ENCODE results near the gene ICE2. TPM values are rescaled to one million over a fixed set of nuclear protein-coding genes. Genes with fewer than 3 reads are reported as not detected.

ICE2 gene
- total and polyA plus RNA-seq, 2 of the 8 experiments (the other 6 are each of a cell fraction or from before 2014, with no cell fraction given): 40.0 to 87.3 TPM

DNA sequence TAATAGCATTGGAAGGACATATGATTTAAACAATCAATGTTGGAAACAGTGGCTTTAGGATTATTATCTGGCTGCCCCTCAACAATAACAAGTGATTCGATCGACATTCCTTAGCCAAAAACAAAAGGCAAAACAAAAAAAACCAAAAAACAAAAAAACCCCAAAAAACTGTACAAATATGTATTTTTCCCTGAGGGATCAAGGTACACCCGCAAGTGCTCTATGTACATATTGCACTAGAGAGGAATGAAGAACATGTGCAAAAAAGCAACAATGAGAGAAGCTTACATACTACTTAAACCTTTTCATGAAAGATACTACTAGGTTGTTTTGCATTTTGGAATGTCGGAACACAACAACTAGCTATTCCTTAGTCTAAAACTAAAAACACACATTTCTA, 14.2 kb upstream of the ICE2 start (continued):
- TF ChIP-seq, protein P1, sequence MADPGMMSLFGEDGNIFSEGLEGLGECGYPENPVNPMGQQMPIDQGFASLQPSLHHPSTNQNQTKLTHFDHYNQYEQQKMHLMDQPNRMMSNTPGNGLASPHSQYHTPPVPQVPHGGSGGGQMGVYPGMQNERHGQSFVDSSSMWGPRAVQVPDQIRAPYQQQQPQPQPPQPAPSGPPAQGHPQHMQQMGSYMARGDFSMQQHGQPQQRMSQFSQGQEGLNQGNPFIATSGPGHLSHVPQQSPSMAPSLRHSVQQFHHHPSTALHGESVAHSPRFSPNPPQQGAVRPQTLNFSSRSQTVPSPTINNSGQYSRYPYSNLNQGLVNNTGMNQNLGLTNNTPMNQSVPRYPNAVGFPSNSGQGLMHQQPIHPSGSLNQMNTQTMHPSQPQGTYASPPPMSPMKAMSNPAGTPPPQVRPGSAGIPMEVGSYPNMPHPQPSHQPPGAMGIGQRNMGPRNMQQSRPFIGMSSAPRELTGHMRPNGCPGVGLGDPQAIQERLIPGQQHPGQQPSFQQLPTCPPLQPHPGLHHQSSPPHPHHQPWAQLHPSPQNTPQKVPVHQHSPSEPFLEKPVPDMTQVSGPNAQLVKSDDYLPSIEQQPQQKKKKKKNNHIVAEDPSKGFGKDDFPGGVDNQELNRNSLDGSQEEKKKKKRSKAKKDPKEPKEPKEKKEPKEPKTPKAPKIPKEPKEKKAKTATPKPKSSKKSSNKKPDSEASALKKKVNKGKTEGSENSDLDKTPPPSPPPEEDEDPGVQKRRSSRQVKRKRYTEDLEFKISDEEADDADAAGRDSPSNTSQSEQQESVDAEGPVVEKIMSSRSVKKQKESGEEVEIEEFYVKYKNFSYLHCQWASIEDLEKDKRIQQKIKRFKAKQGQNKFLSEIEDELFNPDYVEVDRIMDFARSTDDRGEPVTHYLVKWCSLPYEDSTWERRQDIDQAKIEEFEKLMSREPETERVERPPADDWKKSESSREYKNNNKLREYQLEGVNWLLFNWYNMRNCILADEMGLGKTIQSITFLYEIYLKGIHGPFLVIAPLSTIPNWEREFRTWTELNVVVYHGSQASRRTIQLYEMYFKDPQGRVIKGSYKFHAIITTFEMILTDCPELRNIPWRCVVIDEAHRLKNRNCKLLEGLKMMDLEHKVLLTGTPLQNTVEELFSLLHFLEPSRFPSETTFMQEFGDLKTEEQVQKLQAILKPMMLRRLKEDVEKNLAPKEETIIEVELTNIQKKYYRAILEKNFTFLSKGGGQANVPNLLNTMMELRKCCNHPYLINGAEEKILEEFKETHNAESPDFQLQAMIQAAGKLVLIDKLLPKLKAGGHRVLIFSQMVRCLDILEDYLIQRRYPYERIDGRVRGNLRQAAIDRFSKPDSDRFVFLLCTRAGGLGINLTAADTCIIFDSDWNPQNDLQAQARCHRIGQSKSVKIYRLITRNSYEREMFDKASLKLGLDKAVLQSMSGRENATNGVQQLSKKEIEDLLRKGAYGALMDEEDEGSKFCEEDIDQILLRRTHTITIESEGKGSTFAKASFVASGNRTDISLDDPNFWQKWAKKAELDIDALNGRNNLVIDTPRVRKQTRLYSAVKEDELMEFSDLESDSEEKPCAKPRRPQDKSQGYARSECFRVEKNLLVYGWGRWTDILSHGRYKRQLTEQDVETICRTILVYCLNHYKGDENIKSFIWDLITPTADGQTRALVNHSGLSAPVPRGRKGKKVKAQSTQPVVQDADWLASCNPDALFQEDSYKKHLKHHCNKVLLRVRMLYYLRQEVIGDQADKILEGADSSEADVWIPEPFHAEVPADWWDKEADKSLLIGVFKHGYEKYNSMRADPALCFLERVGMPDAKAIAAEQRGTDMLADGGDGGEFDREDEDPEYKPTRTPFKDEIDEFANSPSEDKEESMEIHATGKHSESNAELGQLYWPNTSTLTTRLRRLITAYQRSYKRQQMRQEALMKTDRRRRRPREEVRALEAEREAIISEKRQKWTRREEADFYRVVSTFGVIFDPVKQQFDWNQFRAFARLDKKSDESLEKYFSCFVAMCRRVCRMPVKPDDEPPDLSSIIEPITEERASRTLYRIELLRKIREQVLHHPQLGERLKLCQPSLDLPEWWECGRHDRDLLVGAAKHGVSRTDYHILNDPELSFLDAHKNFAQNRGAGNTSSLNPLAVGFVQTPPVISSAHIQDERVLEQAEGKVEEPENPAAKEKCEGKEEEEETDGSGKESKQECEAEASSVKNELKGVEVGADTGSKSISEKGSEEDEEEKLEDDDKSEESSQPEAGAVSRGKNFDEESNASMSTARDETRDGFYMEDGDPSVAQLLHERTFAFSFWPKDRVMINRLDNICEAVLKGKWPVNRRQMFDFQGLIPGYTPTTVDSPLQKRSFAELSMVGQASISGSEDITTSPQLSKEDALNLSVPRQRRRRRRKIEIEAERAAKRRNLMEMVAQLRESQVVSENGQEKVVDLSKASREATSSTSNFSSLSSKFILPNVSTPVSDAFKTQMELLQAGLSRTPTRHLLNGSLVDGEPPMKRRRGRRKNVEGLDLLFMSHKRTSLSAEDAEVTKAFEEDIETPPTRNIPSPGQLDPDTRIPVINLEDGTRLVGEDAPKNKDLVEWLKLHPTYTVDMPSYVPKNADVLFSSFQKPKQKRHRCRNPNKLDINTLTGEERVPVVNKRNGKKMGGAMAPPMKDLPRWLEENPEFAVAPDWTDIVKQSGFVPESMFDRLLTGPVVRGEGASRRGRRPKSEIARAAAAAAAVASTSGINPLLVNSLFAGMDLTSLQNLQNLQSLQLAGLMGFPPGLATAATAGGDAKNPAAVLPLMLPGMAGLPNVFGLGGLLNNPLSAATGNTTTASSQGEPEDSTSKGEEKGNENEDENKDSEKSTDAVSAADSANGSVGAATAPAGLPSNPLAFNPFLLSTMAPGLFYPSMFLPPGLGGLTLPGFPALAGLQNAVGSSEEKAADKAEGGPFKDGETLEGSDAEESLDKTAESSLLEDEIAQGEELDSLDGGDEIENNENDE (IDR thresholded peaks at IDR 0.05; ENCODE audit: insufficient replicate concordance, low read length): no peak
- no peak for TF ChIP-seq CTBP2 (IDR thresholded peaks at IDR 0.05; ENCODE audit: borderline replicate concordance, insufficient read depth, insufficient read length, low read length)

All from H1 (cell line).